Measurements from ENCODE around the gene CCN6.
"Not testable (repeated sequence)": the region's sequence is repeated elsewhere in the genome, so short reads cannot be mapped to it uniquely, and the experiment has no call there.

The CCN6 gene

DNA sequence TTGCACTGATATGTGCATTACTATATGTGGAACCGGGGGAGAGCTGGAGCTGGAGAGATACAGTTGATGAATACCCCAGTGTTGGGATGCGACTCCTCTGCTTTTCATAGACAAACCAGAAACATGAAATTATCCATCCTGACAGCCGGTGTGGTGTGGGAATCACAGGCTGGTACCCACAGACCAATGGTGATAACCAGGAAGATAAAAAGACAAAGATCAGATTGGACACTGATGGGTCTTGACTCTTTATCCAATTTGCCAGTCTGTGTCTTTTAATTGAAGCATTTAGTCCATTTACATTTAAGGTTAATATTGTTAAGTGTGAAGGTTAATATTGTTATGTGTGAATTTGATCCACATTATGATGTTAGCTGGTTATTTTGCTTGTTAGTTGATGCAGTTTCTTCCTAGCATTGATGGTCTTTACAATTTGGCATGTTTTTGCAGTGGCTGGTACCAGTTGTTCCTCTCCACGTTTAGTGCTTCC, 2.6 kb upstream of the CCN6 start:
- not testable (repeated sequence) for DNase-seq (ENCODE audit: low spot score)

DNA sequence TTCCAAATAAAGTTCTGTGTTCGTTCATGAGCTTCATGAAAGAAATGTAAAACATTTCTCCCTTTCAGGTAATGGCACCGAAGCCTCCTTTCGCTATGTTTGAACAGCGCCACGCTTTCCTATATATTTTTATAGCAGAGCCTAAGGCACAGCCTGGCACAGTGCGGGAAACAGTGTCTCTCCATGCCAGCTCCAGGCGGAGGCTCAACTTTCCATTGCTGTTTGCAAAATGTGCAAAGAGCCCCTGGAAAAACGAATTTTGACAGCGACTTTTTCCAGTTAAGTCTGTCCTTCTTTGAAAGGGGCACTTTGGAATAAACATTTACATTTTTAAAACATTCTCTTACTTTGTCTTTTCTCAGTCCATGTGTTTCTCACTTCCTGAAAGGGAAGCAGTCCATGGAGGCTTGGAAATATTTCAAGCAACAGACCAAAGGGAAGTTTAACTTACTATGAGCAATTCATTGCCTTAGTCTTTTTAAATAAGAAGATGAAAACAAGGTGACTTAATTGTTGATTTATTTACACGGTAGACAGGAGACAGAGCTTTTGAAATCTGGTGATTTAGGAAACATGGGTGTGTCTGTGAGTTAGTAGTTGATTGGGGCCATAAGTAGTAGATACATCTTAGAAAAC, 769 bp downstream of the CCN6 start:
- no peak for DNase-seq (ENCODE audit: low spot score)

DNA sequence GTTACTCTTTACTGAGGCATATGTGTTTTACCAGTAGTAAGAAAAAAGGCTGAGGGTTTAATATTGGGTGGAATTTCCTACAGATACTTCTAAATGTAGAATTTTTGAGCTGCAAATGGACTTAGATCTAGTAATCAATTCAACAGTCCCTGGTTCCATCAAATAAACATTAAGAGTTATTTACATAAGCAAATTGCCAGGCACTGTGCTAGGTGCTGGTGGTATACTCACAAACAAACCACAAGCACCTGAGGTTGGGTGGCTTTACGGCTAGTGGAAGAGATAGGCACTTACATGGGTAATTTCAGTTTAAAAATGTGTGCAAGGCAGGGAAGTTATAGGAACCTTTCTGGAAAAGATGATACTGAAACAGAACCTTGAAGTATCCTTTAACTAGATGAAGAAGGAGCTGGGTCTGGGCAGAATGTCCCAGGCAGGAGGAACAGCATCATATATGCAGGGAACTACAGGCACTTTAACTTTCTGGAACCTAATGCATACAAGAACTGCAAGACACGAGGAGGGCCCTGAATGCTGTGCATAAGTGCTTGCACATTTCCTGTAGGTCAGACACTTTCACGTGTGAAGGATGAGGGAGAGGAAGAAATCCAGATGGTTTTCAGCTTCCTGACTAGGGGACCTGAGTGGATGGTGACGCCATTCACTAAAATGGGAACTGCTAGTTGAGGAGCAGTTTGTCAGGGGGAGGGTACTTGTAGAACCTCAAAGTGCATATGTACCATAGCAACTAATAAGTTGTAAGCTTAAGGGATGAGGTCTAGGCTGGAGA, 4.5 kb downstream of the CCN6 start:
- no peak for DNase-seq (ENCODE audit: low spot score)

DNA sequence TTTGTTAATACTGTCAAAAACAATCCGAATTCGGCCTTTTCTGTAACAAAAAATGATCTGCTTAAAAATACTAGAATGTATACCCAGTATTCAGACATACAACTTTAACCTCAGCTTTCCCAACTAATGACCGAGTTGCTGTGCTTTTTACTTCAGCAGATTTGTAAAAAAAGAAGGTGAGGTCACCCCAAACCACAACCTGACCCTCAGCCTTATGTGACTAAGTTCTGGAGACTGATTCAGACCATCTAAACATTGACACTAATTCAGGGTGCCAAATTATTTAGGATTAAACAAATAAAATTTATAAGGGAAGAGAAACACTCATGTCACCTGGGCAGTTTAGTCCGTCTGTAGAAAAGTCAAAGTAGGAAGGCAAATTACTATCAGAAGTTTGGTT, 7.7 kb downstream of the CCN6 start:
- DNase-seq (ENCODE audit: low spot score): no peak

DNA sequence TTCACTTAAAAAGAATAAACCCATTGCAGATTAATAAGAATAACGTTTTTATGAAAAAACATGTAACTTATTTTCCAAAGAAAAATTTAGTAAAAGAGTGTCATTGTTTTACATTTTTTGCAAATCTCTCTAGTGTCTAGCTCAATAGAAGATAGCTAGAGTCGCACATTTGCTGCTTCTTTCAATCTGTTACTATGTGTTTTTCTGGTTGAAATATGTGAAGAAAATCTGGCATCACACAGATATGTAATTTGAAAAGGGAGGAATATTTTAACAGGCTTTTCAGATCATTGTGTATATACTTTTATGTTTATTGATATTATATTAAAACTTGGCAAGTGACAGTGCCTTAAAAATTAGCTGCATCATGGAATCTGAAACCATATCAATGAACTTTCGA, 9.1 kb downstream of the CCN6 start:
- DNase-seq (ENCODE audit: low spot score): no peak

DNA sequence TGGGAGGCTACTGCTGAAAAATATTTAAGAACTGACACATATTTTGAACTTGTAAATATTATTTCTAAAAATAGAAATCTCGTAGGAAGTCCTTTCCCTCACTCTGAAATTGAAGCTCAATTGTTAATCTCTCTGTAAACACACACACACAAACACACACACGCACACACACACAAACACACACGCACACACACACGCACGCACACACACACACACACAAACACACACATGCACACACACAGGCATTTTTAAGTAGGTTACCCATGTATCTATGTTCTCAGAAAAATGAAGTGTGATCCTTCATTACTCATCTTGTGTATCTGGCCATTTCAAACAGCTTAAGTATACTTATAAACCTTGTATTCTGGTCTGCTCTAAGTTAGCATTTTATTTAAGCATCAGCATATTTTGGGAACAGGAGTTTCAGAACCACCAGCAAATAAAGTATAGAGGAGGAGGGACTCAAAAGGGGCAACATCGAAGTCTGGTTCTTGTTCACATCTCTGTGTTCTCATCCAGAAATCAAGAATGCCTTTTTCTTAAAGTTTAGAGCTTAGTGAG, 11.6 kb downstream of the CCN6 start:
- DNase-seq (ENCODE audit: low spot score): no peak

DNA sequence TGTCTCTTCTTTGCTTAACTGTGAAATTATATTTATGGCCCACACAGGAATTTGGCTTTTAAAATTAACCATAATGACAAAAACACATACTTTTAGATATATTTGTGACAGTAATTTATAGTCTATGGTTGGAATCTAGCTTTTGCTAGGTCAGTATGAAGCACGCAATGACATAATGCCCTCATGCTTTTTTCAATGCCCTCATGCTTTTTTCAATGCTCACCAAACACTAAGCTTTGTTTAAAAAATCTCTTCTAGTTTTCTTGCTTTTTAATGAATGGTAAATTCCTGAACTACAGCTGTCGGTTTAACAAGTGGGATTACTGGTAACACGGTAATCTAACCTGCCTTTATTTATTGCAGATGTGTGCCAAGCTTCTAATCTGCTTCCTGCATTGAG, 12.7 kb downstream of the CCN6 start:
- no peak for DNase-seq (ENCODE audit: low spot score)

DNA sequence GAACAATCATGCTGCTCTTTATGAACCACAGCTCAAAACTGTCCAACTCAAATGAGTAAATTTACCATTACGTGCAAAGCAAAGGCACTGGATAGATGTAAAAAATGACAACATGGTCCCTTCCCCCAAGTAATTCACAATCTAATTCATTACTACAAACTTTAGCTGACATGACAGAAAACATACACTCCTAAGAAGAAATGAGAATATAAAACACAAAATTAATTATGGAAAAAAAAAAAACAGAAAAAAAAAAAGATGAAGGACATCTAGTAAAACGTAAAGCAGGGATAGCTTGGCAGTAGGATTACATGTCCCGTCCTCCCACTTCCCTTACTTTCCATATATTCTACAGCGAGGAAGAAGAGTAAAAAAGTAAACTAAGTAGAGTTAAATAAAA, 27.7 kb downstream of the CCN6 start:
- DNase-seq (ENCODE audit: low spot score): no peak

DNA sequence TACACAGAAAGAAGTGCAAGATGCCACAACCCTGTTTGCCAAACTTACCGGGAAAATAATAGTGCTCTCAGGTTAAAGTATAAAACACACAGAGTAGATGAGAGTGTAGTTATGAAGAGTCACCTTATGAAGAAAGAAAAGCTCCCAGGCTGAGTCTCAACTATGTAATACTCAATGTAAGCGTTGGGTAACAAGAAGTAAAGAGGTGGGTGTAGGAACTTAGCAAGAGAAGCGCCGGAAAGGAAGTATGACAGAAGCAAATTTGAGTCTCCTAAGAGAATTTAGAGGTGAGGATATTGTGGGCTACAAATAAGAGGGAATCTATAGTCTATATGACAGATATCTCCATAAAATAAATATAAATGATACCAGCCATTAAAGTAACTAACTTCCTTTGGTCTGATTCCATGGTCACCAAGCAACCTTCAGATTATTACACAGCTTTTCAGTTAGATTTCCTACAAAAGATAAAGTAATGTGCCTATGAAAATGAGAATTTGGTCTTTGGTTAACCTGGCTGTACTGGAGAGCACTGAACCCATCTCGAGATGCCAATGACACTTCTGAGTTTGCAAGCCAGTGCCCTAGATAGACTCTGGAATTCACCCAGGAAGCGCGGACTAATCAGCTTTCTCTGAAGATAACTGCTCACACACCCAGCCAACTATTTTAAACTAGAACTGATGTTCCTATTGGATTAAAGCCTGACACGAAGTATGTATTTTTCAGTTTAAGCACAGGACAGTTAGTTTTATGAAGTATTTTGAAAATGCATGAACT, 31.6 kb downstream of the CCN6 start:
- no peak for DNase-seq (ENCODE audit: low spot score)

DNA sequence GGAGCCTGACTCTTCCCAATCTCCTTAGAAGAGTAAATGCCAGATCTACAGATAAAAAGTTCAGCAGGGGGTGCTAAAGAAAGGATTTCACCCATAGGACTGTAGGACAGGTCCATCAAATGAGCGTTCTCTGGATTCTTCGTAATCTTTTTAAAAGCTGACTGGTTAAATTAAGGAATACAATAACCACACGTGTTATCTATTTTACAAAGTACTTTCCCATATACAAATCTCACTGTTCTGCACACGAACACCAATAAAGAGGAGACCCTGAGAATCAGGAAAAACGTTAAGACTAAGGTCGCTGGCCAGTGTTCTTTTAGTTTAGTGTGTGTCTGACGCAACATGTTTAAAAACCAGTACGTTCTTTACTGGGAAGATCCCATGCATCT, 32.8 kb downstream of the CCN6 start:
- DNase-seq (ENCODE audit: low spot score): no peak

DNA sequence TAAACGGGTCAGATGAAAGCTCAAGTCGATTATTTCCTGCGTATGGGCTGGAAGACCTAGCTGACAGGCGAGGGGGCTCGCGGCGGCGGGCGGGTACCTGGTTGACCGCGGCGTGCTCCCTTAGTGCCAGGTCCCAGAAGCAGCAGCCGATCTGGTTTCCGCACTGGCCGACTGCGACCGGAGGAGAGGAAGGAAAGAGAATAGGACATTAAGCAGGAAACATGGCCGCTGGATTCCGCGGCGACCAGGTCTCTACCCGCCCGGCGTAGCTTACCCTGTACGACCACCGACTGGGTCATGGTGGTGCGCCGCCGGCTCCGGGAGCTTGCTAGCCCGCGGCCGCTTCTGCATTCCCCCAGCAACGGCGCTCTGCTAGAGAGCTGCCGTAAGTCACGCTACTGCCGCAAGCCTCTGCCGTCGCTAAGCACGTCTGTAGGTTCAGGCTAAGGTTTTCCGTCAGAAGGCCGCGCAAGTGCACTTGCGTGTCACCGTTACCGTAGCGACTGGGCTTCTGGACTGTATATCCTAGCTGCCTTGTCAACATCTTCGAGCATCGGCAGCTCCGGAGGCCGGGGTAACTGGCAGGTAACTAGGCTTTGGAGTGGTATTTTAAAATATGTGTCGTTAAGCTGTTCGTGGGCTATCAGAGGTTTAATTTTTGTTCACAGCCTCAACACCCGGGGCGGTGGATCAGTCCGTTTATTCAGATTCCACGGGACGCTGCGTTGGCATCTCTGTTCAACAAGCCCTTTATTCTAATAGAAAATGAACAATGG, 33.4 kb downstream of the CCN6 start, which contains the start of the genes FAM229B and TUBE1:
Gene FAM229B (plus strand): TSS at position 456 of the 776 bp plus-strand sequence. CDS start 11,693 bp downstream, outside the sequence.
Gene TUBE1 (minus strand): TSS at position 347 of the 776 bp plus-strand sequence. CDS start 48 bp downstream, at position 299.
- peak; percentile 91 for DNase-seq (ENCODE audit: low spot score)

DNA sequence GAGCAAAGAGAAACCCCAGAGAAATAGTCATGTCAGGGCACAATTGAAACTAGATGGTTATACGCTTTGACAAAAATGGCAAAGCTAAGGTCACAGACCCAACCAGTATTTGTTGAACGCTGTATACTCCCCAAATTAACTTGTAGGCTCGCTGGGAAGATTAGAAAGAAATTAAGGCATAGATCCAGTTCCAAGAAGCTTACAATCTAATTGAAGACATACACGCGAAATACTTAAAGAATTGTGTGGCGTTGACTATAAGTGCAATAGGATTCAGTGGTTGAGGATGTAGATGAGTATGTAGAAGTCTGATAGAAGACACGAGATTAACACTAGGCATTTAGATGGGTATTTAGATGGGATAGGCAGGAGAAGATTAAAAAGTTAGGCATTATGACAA, 34.0 kb downstream of the CCN6 start:
- no peak for DNase-seq (ENCODE audit: low spot score)

DNA sequence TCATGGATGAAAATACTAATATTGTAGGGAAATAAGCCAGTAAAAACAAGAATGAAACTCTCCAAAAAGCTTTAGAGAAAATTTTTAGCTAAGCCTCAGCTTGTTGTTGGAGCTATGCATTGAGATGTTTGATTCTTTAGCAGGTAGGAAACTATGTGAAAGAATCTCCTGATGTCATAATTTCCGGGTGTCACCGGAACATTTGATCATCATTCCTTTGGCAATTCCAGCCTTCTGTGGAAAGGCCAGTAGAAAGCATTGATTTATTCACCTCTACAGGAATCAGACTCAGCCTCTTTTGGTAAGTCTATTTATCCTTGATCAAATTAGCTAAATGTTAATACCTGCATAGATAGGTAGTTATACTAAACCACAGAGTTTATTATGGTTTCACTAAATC, 43.0 kb downstream of the CCN6 start:
- no peak for DNase-seq (ENCODE audit: low spot score)

DNA sequence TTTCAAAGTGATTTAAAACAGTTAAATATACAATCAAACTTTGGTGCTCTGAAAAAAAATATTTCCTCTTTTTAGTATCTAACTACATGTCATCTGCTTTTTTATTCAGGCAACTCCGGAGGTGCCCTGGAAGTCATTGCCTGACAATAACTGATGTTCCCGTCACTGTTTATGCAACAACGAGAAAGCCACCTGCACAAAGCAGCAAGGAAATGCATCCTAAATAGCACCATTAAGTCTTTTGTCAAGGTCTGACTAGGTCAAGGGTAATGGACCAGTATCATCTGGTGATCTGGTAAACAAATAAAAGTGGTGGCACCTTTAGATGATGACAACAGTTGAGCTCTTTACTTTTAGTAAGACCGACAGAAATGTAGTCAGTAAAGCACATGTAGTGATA, 46.7 kb downstream of the CCN6 start:
- DNase-seq (ENCODE audit: low spot score): no peak

DNA sequence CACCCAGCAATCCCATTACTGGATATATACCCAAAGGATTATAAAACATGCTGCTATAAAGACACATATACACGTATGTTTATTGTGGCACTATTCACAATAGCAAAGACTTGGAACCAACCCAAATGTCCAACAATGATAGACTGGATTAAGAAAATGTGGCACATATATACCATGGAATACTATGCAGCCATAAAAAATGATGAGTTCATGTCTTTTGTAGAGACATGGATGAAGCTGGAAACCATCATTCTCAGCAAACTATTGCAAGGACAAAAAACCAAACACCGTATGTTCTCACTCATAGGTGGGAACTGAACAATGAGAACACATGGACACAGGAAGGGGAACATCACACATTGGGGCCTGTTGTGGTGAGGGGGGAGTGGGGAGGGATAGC, 52.1 kb downstream of the CCN6 start:
- DNase-seq (ENCODE audit: low spot score): not testable (repeated sequence)

DNA sequence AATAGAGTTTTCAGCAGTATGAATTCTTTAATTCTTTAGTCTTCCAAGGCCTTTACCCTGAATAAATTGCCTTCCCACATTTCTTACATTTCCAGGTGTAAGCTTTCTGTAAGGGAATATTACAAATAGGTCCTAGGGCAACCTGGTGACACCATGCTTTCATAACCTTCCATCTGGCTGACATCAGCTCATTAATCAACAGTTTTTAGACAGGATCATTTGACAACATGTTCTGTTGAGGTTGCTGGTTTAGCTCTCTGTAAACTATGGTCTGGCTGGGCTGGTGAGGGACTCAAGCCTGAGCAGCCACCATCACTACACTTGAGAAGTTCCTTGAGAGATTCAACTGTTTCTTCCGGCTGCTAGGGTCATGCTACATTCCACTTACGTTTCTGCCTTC, 52.7 kb downstream of the CCN6 start:
- no peak for DNase-seq (ENCODE audit: low spot score)

DNA sequence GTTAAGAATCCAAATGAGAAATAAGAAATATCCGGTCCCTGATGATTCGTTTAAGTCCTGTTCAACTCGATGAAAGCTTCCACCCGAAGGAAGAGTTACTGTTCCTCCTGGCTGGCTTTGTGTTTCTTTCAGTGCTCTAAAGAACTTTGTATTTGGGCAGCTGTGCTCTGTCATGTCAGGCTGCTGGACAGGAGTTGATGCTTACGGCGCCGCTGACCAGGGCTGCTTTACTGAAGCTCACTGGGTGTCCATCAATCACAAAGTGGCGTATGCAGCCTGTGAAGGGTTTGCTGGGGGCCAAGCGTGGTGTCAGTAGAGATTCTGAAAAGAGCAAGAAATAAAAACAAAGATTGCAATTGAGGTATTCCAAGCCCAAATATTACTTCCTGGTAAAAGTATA, 55.4 kb downstream of the CCN6 start:
- no peak for DNase-seq (ENCODE audit: low spot score)

DNA sequence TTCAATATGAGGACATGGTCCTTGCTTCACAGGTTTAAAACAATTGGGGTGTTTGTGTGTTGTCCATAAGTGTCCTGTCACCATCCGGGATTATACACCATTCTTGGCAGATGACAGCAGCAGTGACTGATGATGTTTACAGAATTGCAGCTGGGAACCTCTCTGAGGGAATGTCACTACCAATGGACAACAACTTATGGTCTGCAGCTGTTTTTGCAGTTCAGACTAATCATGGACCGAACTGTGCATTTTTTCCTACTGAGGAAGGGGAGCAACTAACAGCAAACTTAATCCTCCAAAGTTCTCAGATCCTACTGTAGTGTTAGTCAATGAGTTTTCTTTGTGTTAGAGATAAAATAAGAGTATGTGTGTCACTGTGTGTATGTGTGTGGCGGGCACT, 59.5 kb downstream of the CCN6 start:
- DNase-seq (ENCODE audit: low spot score): no peak

DNA sequence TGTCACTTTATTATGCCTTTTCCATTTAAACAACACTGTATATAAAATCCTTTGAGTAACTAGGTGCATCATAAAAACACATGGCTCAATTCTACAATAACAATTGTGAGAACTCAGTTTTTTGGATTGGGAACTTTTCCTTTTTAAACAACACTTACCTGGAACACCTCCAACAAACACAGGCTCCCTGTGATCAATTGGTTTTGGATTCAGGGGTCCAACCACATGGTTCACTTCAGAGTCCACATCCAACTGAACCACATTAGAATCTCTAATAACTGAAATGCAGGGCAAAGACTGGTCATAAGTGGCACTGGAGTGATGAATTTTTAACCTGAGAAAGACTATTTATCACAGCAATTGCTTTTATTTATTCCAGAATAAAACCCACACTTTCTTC, 60.0 kb downstream of the CCN6 start:
- DNase-seq (ENCODE audit: low spot score): no peak

DNA sequence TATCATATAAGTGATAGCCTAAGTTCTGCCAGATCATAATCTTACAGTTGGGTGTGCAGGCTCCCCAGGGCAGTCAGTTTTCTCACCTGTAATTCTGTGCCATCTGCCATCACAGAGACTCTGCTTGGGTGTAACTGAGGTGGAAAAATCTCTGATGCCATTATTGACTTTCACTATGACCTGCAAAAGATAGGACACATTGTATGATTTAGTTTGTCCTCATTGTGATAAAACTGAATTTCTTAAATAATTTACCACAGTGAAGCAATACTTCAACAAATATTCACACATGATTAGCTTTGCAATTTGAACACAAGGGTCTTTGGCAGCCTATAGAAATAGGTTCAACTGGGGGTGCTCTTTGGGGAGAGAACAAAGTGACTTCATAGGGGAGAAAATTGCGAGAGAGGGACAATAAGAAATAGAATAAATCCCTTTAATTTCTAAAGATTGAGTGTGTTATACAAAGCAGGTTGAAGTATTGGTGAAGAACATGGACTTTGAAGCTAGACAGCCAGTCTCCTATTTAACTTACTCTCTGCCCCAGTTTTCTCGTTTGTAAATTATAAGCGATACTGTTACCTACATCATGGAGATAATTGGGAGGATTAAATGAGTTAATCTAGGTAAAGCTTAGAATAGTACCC, 60.8 kb downstream of the CCN6 start:
- no peak for DNase-seq (ENCODE audit: low spot score)

DNA sequence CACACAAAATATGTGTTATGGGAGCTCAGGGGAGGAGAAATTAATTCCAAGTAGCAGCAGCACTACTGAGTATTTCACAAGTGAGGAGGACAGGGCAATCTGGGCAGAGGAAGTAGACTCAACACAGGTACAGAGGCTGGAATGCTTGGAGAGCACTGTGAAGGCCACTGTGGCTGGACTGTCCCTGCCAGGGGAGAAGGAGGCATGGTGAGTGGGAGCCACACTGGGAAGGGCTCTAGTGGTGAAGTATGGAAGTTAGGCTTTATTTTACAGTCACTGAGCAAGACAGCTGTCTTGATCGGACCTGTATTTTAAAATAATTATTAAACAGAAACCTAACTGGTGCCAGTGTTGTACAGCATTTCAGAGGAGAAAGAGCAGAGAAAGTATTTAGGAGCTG, 62.3 kb downstream of the CCN6 start:
- DNase-seq (ENCODE audit: low spot score): no peak

Measured in left forelimb (tissue), 1 donor.